ENCODE data around the gene ANXA9.

ANXA9 gene

DNA sequence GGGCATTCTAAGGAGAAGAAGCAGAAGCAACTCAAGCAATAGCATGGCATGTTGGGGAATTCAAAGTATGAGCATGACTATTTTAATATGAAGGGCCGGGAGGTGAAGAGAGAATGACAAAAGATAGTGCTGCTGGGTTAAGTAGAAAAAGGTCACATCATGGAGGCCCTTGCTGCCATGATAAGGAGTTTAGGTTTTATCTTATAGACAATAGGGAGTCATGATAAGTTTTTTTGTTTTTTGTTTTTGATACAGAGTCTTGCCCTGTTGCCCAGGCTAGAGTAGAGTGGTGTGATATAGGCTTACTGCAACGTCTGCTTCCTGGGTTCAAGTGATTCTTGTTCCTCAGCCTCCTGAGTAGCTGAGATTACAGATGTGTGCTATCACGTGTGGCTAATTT is 57.4 kb downstream of the ANXA9 start:
- DNase-seq (ENCODE audit: low read depth) = no peak
- TF ChIP-seq, protein P1, sequence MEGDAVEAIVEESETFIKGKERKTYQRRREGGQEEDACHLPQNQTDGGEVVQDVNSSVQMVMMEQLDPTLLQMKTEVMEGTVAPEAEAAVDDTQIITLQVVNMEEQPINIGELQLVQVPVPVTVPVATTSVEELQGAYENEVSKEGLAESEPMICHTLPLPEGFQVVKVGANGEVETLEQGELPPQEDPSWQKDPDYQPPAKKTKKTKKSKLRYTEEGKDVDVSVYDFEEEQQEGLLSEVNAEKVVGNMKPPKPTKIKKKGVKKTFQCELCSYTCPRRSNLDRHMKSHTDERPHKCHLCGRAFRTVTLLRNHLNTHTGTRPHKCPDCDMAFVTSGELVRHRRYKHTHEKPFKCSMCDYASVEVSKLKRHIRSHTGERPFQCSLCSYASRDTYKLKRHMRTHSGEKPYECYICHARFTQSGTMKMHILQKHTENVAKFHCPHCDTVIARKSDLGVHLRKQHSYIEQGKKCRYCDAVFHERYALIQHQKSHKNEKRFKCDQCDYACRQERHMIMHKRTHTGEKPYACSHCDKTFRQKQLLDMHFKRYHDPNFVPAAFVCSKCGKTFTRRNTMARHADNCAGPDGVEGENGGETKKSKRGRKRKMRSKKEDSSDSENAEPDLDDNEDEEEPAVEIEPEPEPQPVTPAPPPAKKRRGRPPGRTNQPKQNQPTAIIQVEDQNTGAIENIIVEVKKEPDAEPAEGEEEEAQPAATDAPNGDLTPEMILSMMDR (IDR thresholded peaks at IDR 0.05; ENCODE audit: insufficient read depth, low read depth, low read length, missing control alignments) = no peak
- no peak overlapping the region for H3K4me3 ChIP-seq (ENCODE audit: low read depth, low read length)

DNA sequence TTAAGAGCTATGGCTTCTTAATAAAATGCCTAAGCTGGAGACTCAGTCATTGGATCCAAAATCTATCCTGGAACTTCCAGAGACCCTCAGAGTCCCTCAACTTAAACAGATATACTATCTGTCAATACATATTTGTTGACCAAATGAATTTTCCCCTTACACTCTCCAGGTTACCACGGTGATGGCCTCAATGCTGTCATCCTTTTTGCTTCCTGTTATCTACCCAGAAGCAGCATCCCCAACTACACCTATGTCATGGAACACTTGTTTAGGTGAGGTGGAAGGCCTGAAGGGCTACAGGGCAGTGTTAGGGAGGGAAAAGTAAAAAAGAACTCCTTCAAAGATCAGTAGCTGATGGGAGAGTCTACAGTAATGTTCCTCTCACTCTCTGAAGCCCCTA is 61.1 kb downstream of the ANXA9 start:
- TF ChIP-seq, protein P1 (IDR thresholded peaks at IDR 0.05; ENCODE audit: insufficient read depth, low read depth, low read length, missing control alignments) = no peak
- DNase-seq (ENCODE audit: low read depth) = no peak
- no peak overlapping the region for H3K4me3 ChIP-seq (ENCODE audit: low read depth, low read length)
